Pancreas (tissue), 10 donors: Measurements from ENCODE around the gene REN. TPM values are rescaled to one million over a fixed set of nuclear protein-coding genes. Genes with fewer than 3 reads are reported as not detected.

Experiments
- ATAC-seq, 4 donors: fragments of 200-7000 bp; cut with Tn5 transposase; one replicate each; pipeline versions ENCODE4 v1.8.0 to v1.9.1; 2020; ENCODE audit warnings: mild to moderate bottlenecking in 4 of 4, moderate library complexity in 4 of 4
- DNase-seq, 6 donors: peaks; one replicate each; pipeline ENCODE4 v3.0.0-alpha.2; 2020
- FAIRE-seq: peaks from 2 replicates; lab custom pipeline; 2012; peaks lifted over from hg19 to GRCh38; lab: Jason Lieb, UNC
- H3K27ac ChIP-seq, 4 donors: fragments of 200-600 bp; sonication (generic); 1 replicate in 3 of 4; 2 replicates in 1 of 4; pipeline versions ENCODE4 v1.5.0 to v1.8.0; 2020
- H3K27me3 ChIP-seq, 4 donors: fragments of 200-600 bp; one replicate each; pipeline ENCODE4 v1.8.0; 2021
- H3K36me3 ChIP-seq, 3 donors: fragments of 200-600 bp; sonication (generic) in 1 of 3; one replicate each; pipeline versions ENCODE4 v1.5.0 to v1.8.0; 2020 to 2021
- H3K4me1 ChIP-seq, 3 donors: fragments of 200-600 bp; one replicate each; pipeline ENCODE4 v1.8.0; 2021
- H3K4me3 ChIP-seq, 4 donors: fragments of 200-600 bp; sonication (generic) in 2 of 4; one replicate each; pipeline versions ENCODE4 v1.5.0 to v1.8.0; 2020 to 2021
- H3K9me3 ChIP-seq, 4 donors: fragments of 200-600 bp; one replicate each; pipeline ENCODE4 v1.8.0; 2021
- CTCF ChIP-seq, 4 donors: fragments of 200-600 bp; sonication (generic) in 3 of 4; IDR thresholded peaks; one replicate each; pipeline versions ENCODE4 v1.5.0 to v1.8.0; 2021; ENCODE audit warnings: antibody characterized with exemption in 4 of 4
- WGBS, 2 donors: extraction: QIAGEN DNeasy Blood & Tissue Kit; methylation state at CpG; one replicate each; pipeline ENCODE4 v1.1.7; 2013; 5-methylcytosine and 5-hydroxymethylcytosine counted together
- intact Hi-C, 3 donors: fragments of 100-400 bp; cut with DNase I; formaldehyde crosslinking; loops; one replicate each; pipeline versions ENCODE4 v1.11.1 to v1.14.2; 2022
- polyA plus RNA-seq, 2 donors: library from polyadenylated mRNA; stranded (reverse); fragments of 200-250 nt; gene quantifications; one replicate each; pipeline ENCODE4 v1.2.3, GENCODE V29; 2013
- total RNA-seq, 6 donors: library from RNA; stranded (reverse); fragmentation: NEBNext Ultra II Directional in 4 of 6; extraction: Animal tissue kit (Norgen Biotek cat#: 25700) in 4 of 6; gene quantifications; one replicate each; pipeline versions ENCODE4 v1.2.1 to v1.2.4, GENCODE V29; 2021 to 2023
- donor health status: healthy with polysubstance abuse.
- donor health status: DM: no; HTN: no; CAD: no; lungs with moderate emphysema.
- donor health status: DM: no; HTN: no; CAD: no.
- donor health status: control.
- donor health status: control.
- donor health status: Bipolar disorder and iron deficiency.
- donor health status: DM: yes; HTN: yes; CAD: no.
- donor health status: DM: no; HTN: no; CAD: no.
- donor health status: DM: no; HTN: no; CAD: no.
- donor health status: DM: yes; HTN: yes; CAD: no.

The REN gene
- total and polyA plus RNA-seq, 8 donors, result 0.28 TPM; not detected in 7

GRCh38 chr1:204128964-204129896 is 36.9 kb downstream of the REN start:
- WGBS, 2 donors, result 7 to 8% methylated on average over 24 to 28 of the region's 29 CpGs
- no peaks in the 10 kb centered on the region for H3K9me3 ChIP-seq
- H3K27ac ChIP-seq, result peak overlapping the region; percentile 83 to 94 (median 90)
- peaks cover 17 to 24% (median 24%) of the 10 kb centered on the region in 3 donors for H3K4me1 ChIP-seq
- FAIRE-seq, result no peak
- peak; percentile 70 to 90 (median 79) for DNase-seq
- intact Hi-C loops, result loop anchor here (5.0 to 10.0 kb wide), 4 partner anchors 54 to 257 kb away; partner anchors contain the start of gene SOX13 (in 2 of the 3)
- peaks cover 0 to 10% (median 0%) of the 10 kb centered on the region in 3 donors for H3K36me3 ChIP-seq
- ATAC-seq, result peak; percentile 74 to 87 (median 80)
- peak; percentile 89 to 95 (median 90) for TF ChIP-seq CTCF (IDR thresholded peaks at IDR 0.05)
- no peaks in the 10 kb centered on the region for H3K27me3 ChIP-seq
- H3K4me3 ChIP-seq, result peak overlapping the region in 2 of 4 donors; percentile 29 to 39

GRCh38 chr1:204128464-204128963 is 37.6 kb downstream of the REN start:
- peak overlapping the region; percentile 83 to 94 (median 90) for H3K27ac ChIP-seq
- intact Hi-C loops, result loop anchor here (5.0 to 10.0 kb wide), 4 partner anchors 54 to 256 kb away; partner anchors contain the start of gene SOX13 (in 2 of the 3)
- WGBS, 2 donors, result 66 to 72% methylated on average over 4 of the region's 4 CpGs
- no peaks in the 10 kb centered on the region for H3K27me3 ChIP-seq
- H3K4me3 ChIP-seq, result no peak overlapping the region
- ATAC-seq, result no peak
- H3K9me3 ChIP-seq, result no peaks in the 10 kb centered on the region
- H3K4me1 ChIP-seq, result peaks cover 17 to 24% (median 24%) of the 10 kb centered on the region in 3 donors
- no peak for FAIRE-seq
- peaks cover 0 to 17% (median 0%) of the 10 kb centered on the region in 3 donors for H3K36me3 ChIP-seq
- no peak for TF ChIP-seq CTCF (IDR thresholded peaks at IDR 0.05)
- DNase-seq, result peak in 1 of 6 donors; percentile 40

GRCh38 chr1:204127597-204128242 is 38.4 kb downstream of the REN start:
- WGBS, 2 donors, result 21 to 26% methylated on average over 5 of the region's 5 CpGs
- FAIRE-seq (peak; percentile 53), ATAC-seq (peak; percentile 27 to 52 (median 38)), DNase-seq (peak; percentile 53 to 86 (median 75))
- H3K4me3 ChIP-seq, result no peak overlapping the region
- no peaks in the 10 kb centered on the region for H3K27me3 ChIP-seq
- intact Hi-C loops, result loop anchor here (5.0 to 10.0 kb wide), 4 partner anchors 53 to 255 kb away; partner anchors contain the start of gene SOX13 (in 2 of the 3)
- peaks cover 0 to 22% (median 4%) of the 10 kb centered on the region in 3 donors for H3K36me3 ChIP-seq
- H3K9me3 ChIP-seq, result no peaks in the 10 kb centered on the region
- peaks cover 17 to 24% (median 24%) of the 10 kb centered on the region in 3 donors for H3K4me1 ChIP-seq
- peak; percentile 68 to 95 (median 90) for TF ChIP-seq CTCF (IDR thresholded peaks at IDR 0.05)
- no peak overlapping the region for H3K27ac ChIP-seq

- Histone ChIP-seq H3K27me3 (no peaks in the 10 kb centered on the region), H3K4me1 (peaks cover 17 to 24% (median 24%) of the 10 kb centered on the region in 3 donors), H3K4me3 (no peak overlapping the region), H3K9me3 (no peaks in the 10 kb centered on the region), H3K27ac (no peak overlapping the region), H3K36me3 (peaks cover 0 to 30% (median 7%) of the 10 kb centered on the region in 3 donors)
- DNase-seq, result peak in 1 of 6 donors; percentile 64
- no peak for ATAC-seq
- no peak for TF ChIP-seq CTCF (IDR thresholded peaks at IDR 0.05)
- intact Hi-C loops, result loop anchor here (5.0 to 10.0 kb wide), 4 partner anchors 52 to 255 kb away; partner anchors contain the start of gene SOX13 (in 2 of the 3)
- WGBS, 2 donors, result 42% methylated on average over 7 of the region's 7 CpGs
- FAIRE-seq, result no peak
Measured at GRCh38 chr1:204126956-204127355, 39.2 kb downstream of the REN start.
